GM19467 (cell line): Measurements from ENCODE around the gene CLDN8.
A peak's percentile ranks its signal among the peaks of the same experiment; 100 is the strongest.

Source experiments
- ATAC-seq: cut with Tn5 transposase; IDR thresholded peaks from one replicate; pipeline ENCODE4 v1.9.1; 2021; ENCODE audit warnings: mild to moderate bottlenecking, moderate library complexity; ENCODE audit not compliant: unreplicated experiment

The CLDN8 gene

DNA sequence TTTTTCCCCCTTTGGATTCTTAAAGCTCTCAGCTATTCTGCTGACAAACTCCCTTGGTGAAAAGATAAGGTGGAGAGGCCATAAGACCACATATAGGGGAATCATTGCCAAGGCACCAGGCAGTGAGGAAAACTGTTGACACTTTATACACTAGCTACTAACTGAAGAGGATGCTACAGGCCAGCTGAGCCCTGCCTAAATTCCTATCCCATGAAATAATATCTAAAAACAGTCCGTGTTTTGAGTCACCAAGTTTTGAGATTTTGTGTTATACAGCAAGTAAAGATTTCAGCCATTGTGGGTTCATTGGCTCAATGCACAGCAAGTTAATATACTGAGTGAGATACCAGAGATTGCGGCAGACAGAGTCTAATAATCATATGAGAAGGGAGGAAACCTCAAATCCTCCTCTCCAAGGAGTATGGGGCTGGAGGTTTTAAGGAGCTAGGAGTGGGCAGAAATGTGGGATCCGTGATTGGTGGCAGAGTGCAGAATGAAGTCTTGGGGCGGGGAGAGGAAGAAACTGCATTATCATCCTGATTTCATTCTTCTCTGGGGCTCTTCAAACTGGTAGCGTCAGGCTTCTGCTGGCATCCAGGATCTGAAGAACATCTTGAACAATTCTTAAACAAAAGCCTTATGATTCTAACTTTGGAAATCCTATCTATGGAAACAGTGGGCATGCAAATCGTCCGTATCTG is 9.2 kb downstream of the CLDN8 start:
- no peak for ATAC-seq

DNA sequence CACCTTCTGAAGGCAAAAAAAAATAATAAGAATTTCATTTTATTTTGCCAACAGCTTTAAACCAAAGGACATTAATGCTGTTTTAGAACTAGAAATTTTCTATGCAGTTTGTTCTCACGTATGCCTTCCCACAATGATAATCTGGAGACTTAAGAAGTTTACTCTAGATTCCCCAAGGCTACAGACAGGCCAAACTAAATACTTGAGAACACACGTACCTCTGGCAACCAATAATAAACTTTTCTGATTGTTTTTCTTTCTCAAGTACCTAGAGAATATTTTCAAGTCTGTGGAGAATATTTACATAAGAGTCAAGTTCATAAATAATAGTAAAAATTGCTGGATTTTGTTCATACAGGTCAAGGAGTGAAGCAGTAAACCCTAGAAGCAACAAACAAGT is 15.9 kb downstream of the CLDN8 start:
- ATAC-seq, result no peak

DNA sequence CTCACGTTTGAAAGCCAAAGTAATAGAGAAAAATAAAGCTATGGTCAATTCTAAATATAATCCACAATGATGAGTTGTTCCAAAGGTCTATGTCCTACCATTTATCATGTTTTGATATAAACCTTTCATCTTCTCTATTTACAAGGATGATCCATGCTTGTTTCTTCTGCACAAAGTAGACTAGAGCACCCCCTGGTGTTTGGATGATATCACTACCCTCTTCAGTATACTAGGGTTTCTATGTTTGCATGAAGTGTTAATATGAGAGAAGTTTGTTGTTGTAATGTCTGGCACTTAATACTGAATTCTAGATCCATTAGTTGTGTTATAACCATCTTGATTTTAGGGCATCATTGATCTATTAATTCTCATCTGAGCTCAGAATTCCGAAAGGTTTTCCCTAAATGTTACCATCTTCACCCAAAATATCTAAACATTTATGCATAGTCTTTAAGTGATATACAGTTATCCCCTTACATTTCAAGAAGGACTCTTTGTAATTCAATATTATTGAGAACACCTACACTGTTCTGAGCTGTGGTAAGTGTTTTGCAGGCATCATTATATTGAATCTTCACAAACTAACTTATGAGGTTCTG is 21.1 kb downstream of the CLDN8 start:
- ATAC-seq, result peak; percentile 48

DNA sequence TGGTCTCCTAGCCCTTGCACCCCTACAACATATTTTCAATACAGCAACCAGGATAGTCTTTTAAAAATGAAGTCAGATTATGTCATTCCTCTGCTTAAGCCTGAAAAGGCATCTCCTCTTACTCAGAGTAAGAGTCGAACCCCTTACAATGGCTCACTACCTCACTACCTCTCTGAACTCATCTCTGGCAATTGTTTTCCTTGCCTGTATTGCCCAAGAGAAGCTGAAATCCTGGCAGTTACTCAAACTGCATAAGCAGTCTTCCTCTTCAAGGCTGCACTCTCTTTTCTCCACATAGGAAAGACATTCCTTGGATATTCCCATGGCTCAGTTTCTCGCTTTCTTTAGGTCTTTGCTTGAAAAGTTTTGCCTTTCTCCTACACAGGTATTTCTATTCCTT is 22.7 kb downstream of the CLDN8 start:
- no peak for ATAC-seq

DNA sequence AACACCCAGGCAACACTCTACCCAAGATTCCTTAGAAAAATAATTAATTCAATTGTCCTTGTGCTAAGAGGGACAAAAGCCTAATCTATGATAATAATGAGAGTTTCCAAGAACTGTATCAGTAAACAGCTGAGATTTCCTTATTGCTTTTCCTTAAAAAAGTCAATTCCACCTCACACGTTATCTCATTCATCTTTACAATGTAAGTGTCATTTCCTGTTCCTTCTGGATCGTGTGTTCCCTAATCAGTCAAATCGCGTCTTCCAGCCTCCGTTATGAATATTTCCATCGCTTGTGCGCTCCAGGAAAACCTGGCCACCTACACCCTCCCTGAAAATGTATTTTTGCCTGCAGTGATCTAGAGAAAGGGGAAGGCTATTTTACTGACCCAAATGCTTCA is 25.3 kb downstream of the CLDN8 start:
- ATAC-seq, result no peak

DNA sequence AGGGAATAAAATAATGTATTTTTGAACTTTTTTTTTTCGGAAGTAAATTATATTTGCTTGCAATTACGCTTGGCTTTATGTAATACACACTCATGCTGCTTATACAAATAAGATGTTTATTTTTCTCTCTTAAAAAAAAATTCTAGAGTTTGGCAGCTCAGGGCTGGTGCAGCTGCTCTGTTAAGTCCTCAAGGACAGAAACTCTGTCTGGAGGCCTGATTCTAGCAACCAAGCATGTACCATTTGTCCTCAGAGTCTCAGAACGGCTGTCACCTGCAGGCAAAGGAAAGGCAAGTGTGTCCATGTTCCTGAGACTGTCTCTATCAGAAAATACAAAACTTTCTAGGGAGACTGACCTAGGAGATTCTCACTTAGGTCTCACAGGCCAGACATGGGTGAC is 26.1 kb downstream of the CLDN8 start:
- no peak for ATAC-seq

DNA sequence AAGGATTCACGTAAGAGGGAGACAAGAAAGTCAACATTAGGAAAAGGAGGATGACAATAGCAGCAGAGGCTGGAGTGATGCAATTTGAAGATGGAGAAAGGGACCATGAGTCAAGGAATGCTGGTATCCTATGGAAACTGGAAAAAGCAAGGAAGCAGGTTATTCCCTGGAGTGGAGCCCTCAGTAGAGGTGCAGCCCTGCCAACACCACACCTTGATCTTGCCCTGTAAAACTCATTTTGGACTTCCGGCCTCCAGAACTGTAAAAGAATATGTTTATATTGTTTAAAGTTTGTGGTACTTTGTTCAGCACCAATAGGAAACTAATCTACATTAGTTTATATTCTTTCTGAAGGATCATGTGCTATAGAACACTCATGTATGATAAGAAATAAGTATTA is 29.7 kb downstream of the CLDN8 start:
- no peak for ATAC-seq

DNA sequence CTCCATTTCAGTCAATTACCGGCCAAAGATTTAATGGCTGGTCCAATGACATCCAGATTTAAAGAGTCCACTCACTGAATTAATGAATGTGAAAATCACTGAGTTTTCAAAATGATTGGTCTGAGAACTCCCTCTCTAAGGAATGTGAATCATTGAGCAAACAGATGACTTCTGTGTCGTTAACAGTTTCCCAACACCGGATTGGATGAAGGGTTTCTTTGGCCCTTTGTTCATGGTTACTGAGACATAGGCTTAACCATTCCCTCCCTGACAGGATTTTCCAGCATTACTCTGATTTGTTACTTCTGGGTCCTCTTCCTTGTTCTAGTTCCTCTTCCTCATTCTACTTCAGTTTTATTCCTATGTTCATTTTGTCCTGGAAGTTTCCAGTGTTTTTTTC is 47.8 kb downstream of the CLDN8 start:
- no peak for ATAC-seq

DNA sequence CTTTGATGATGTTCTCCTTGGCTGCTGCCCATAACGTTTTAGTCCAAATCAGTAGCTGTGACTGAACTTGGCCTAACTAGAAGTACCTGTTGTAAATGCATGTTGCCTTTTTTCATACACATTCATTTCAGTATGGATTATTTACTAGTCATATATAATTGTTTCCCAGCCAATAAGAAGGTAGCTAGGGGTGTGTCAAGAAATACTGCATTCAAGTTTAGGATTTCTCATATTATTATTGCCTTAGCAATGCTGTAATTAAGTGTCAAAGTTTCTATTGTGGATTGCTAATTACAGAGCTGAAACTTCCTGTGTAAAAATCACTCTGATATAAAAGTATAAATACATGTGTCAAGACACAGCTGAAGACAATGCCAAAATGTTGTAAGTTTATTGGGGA is 49.2 kb downstream of the CLDN8 start, which contains the start of gene CLDN17:
TSS of gene CLDN17 (minus strand) at position 101 of the 400 bp plus-strand sequence. CDS start 188 bp downstream, outside the sequence.
- ATAC-seq, result no peak

DNA sequence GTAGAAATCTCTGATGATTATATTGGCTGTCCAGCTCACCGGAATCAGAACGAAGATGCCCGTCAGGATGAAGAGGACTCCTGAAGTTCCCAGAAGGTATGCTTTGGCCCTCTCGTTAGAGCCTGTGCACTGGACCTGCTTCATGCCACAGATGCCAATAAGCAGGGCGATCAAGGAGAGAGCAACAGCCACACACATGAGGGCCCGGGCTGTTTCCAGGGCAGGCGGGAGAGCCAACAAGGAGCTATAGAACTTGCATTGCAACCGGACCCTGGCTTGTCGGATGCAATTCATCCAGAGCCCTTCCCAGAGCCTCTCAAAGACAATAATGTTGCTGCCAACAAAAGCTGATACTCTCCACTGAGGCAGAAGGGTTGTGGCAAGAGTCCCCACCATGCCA is 49.7 kb downstream of the CLDN8 start:
- ATAC-seq, result no peak

DNA sequence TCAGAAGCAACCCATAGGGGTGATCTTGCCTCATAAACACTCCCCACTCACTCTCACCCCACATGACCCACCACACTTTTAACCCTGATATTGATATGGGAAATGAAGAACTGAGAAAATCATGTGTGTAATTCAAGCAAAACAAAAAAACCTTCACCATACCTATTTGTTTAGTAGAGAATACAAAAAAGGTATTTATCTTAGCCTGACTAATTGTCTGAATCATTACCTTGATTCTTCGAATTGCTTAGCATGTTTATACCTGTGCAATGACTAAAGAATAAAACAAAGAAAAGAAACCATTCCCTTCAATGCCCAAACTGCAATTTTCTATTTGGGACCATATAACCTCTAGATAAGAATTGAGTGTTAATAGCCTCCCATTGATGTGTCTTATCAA is 51.1 kb downstream of the CLDN8 start:
- ATAC-seq, result no peak
